Astrocyte of the spinal cord (primary cell): Measurements from ENCODE around the gene TNFSF15.

ENCODE experiments used
- DNase-seq: peaks from one replicate; pipeline ENCODE4 v3.0.0; 2011; ENCODE audit warnings: low read depth, low spot score
- H3K4me3 ChIP-seq: 2 replicates; pipeline ENCODE4 v1.5.1; 2011; ENCODE audit warnings: low read depth, mild to moderate bottlenecking, low read length, moderate library complexity
- in situ Hi-C: cut with HindIII; loops from 2 replicates; pipeline ENCODE4 v1.10.0; 2017; ENCODE audit warnings: low sequenced_read_pairs
- TF ChIP-seq, protein P1 (sequence below): IDR thresholded peaks from 2 replicates; pipeline ENCODE4 v1.5.1; 2012; ENCODE audit warnings: low read depth, mild to moderate bottlenecking, low read length, inconsistent platforms

The TNFSF15 gene

DNA sequence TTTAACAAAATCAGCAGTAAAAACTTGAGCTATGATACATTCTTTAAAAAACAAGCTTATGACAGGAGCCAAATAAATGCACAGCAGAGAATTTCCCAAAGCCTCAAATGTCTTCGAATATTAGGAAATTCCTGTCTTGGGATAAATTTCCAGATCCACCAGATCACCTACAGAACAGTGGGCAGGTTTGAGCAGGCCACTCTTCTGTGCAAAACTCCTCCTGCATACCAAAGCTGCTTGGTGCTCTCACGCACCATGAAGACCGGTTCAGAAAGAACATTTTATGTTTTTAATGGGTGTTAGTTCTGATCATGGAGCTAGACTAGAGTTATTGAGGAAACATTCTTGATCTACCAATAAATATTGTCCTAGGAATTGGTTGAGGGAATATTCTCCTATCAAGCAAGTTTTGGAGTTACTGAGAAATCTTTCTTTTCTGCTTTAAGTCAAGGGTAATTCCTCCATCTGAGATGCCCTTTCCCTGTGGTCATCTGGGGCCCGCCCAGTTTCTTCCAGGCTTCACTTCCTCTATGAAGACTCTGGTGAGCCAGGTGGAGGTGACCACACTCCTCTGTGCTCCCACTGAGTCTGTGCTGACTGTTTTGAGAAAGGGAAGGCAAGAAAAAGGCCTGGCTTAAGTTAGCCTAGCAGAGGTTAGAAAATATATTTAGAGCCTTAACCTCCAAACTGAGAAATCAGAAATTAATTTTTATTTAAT, 17.9 kb downstream of the TNFSF15 start:
- H3K4me3 ChIP-seq, result no peak overlapping the region
- TF ChIP-seq, protein P1, sequence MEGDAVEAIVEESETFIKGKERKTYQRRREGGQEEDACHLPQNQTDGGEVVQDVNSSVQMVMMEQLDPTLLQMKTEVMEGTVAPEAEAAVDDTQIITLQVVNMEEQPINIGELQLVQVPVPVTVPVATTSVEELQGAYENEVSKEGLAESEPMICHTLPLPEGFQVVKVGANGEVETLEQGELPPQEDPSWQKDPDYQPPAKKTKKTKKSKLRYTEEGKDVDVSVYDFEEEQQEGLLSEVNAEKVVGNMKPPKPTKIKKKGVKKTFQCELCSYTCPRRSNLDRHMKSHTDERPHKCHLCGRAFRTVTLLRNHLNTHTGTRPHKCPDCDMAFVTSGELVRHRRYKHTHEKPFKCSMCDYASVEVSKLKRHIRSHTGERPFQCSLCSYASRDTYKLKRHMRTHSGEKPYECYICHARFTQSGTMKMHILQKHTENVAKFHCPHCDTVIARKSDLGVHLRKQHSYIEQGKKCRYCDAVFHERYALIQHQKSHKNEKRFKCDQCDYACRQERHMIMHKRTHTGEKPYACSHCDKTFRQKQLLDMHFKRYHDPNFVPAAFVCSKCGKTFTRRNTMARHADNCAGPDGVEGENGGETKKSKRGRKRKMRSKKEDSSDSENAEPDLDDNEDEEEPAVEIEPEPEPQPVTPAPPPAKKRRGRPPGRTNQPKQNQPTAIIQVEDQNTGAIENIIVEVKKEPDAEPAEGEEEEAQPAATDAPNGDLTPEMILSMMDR, result no peak
- DNase-seq, result no peak
- in situ Hi-C loops, result no loop called here

DNA sequence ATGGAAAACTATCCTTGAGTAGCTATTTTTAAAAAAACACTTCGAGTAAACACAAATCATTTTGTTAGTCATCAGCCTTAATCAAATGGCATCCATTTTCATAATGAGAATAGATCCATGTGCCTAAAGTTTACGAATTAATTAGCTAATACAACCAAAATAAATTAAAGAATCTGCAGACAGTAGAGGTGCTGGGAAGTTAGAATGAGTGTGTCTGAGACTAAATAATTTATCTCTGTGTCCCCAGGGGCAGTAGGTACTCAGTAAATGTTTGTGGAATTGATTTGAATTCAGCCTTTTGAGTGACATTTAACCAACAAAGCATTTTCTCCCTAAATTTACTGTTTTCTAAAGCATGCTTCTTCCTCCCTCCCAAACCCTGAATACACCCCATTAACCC, 18.6 kb downstream of the TNFSF15 start:
- H3K4me3 ChIP-seq, result no peak overlapping the region
- no peak for DNase-seq
- TF ChIP-seq, protein P1, result no peak
- in situ Hi-C loops, result no loop called here

DNA sequence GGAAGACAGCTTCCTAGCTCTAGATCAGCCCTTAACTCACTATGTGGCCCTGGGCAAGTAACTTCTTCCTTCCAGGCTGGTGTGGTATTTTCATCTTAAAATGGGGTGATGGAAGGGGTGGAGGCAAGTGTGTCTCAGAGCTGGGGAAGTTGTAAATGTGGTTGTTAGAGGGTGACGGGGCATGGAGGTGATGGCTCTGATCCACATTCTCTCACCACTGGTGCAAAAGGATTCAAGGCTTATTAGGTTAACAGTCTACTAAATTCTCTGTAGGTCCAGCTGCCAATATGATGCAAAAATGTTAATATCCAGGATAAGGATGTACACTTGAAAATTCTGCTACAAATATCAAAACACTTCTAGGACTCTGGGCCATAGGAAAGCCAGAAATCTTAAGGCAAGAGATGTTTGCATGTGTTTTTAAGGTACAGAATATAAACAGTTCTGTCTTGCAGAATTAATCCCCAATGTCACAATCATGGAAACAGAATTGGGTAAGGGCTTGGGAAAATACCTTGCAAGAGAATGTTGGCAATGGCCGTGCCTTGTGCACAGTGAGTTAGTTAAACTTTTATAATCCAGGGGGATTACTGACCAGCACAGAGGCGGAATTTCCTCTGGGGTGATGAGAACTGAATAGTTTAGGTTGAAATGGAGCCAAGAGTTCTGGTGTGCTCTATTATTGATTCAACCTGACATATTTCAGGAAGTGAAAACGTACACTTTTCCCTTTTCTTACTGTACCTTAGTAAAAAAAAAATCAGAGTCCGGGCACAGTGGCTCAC, 19.8 kb downstream of the TNFSF15 start:
- in situ Hi-C loops, result no loop called here
- TF ChIP-seq, protein P1, result no peak
- DNase-seq, result no peak
- no peak overlapping the region for H3K4me3 ChIP-seq

DNA sequence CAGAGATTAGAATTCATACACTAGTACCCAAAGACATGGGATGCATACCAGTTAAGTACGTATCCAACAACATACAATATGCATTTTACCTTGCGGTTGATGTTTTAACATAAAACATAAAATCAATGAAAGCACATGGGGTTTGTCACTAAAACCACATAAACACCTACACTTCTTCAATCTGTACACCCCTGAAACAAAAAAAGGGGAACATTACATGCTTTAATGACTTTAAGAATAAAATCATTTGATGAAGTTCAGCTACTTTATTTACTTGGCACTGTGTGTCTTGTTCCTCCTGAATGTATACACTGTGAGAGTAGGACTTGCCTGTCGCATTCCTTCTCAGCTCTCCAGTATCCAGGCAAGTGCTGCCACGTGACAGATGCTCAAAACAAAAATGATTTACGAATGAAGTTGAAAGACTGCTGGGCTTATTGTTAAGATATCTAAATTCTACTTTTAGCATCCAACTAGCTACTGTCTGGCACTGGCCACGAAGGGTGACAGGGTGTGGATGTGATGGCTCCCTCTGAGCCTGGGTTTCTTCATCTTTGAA, 21.0 kb downstream of the TNFSF15 start:
- no peak overlapping the region for H3K4me3 ChIP-seq
- TF ChIP-seq, protein P1, result no peak
- DNase-seq, result no peak
- in situ Hi-C loops, result no loop called here

DNA sequence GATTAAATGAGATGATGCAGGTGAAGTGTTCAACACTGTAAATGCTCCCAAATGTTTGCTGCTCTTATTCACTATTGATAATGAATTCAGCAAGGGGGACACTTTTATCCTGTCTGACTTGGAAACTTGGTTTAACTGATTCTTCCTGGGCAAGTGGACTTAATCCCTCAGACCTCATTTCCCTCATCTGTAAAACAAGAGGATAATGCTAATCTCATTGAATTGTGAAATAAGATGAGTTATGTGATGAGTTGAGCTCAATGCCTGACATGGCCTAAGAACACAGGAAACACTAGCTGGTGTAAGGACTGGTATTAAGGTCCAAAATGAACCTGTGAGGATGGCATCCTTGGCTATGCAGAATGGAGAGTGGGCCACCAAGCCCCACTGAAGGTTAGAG, 23.3 kb downstream of the TNFSF15 start:
- DNase-seq, result no peak
- TF ChIP-seq, protein P1, result no peak
- in situ Hi-C loops, result no loop called here
- H3K4me3 ChIP-seq, result no peak overlapping the region

DNA sequence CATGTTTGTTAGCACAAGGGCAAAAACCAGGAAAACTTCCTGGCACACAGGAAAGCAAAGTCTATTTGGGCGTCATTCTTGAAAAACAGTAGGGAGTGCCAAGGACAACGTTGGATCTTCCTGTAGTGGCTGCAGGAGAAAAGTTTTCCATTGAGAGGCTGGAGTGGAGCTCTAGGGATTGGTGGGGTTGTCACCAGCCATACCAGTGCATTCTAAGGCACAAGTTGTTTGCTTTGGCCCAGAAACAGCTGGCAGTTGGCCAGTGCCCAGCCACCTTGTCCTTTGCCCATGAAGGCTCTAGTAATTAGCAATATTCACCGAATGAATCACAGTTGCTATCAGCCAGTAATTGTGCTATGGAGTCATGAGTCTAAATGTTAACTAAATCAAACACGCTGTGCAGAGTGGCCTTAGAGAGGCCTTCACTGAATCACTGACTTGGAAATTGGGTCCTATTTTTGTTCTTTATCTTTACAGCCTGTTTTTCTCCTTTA, 26.4 kb downstream of the TNFSF15 start:
- peak; percentile 22 for DNase-seq
- in situ Hi-C loops, result no loop called here
- H3K4me3 ChIP-seq, result no peak overlapping the region
- TF ChIP-seq, protein P1, result no peak
